Activated T-helper 1 cell treated with anti-CD3 and anti-CD28 coated beads, Interleukin-2, amount 50 U/mL, for 16 hours (primary cell): ENCODE results near the gene DLG2.

Experiments
- DNase-seq, 2 donors: peaks; one replicate each; pipeline ENCODE4 v3.0.0-alpha.2; 2020; ENCODE audit warnings: low read depth in 1 of 2, low spot score in 1 of 2

Gene DLG2

GRCh38 chr11:84686716-84687115 lies 940.4 kb downstream of the DLG2 start:
- no peak for DNase-seq

GRCh38 chr11:84685976-84686375 lies 941.2 kb downstream of the DLG2 start:
- no peak for DNase-seq

GRCh38 chr11:84685149-84685548 lies 942.0 kb downstream of the DLG2 start:
- no peak for DNase-seq

- DNase-seq = no peak
These were observed 945.7 kb downstream of the DLG2 start for GRCh38 chr11:84681456-84681855.

GRCh38 chr11:84675396-84676025 lies 951.6 kb downstream of the DLG2 start:
- DNase-seq = no peak

GRCh38 chr11:84673753-84674152 lies 953.4 kb downstream of the DLG2 start:
- DNase-seq = no peak

- DNase-seq = no peak
These were observed 955.7 kb downstream of the DLG2 start for GRCh38 chr11:84671325-84671999.

GRCh38 chr11:84663731-84664130 lies 963.4 kb downstream of the DLG2 start:
- DNase-seq = no peak

GRCh38 chr11:84660257-84660977 lies 966.7 kb downstream of the DLG2 start:
- no peak for DNase-seq

GRCh38 chr11:84655712-84656111 lies 971.4 kb downstream of the DLG2 start:
- no peak for DNase-seq

- DNase-seq = no peak
These were observed 978.7 kb downstream of the DLG2 start for GRCh38 chr11:84648471-84648870.

- DNase-seq = no peak
These were observed 981.0 kb downstream of the DLG2 start for GRCh38 chr11:84645988-84646694.

GRCh38 chr11:84642500-84642899 lies 984.6 kb downstream of the DLG2 start:
- DNase-seq = no peak

- DNase-seq = no peak
These were observed 992.8 kb downstream of the DLG2 start for GRCh38 chr11:84634309-84634708.

GRCh38 chr11:84628871-84629620 lies 998.1 kb downstream of the DLG2 start:
- no peak for DNase-seq

- no peak for DNase-seq
These were observed 1000.9 kb downstream of the DLG2 start for GRCh38 chr11:84626256-84626655.

GRCh38 chr11:84612645-84613044 lies 1014.5 kb downstream of the DLG2 start:
- no peak for DNase-seq

- no peak for DNase-seq
These were observed 1018.3 kb downstream of the DLG2 start for GRCh38 chr11:84608837-84609196.

- DNase-seq = no peak
These were observed 1018.9 kb downstream of the DLG2 start for GRCh38 chr11:84607975-84608836.

- no peak for DNase-seq
These were observed 1032.5 kb downstream of the DLG2 start for GRCh38 chr11:84594602-84595001.
